Activated CD4-positive, alpha-beta T cell treated with anti-CD3 and anti-CD28 coated beads for 48 hours (primary cell): ENCODE results near the gene SULT1C4.

Source experiments
- DNase-seq: peaks from one replicate; pipeline ENCODE4 v3.0.0-alpha.2; 2020

SULT1C4 gene

DNA sequence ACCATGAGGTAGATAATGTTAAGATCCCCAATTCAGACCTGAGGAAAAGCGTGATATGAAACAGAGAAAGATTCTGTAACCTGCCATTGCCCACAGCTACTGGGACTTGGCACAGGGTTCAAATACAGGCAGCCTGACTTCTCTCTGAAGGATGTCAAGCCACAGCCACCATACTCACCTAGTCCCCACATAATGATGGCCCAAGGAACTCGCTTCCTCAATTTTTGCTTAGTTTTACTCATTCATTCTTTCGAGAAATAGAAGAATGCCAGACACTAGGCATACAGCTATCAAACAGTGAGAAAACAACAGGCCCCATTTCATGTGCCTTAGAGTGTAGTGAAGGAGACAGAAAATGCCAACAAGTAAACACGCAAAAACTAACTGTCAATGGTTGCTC, 980 bp upstream of the SULT1C4 start:
- no peak for DNase-seq

DNA sequence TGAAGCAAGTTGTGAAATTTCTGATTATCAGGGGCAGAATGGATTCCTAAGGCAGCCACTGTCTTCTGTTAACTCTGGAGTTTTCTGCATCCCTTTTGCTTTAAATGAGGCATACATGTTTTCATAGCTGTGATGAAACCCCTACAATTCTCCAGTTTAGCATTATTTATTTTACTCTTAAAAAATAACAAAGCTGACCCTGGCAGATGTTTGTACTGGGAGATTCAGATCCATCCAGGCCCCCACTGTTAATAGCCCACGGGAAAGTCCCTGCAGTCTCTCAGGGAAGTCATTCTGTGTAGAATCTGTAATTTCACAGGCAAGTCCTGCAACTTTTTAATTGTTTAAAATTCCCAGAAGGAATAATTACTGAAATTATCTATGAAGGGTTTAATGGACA, 353 bp upstream of the SULT1C4 start:
- no peak for DNase-seq

DNA sequence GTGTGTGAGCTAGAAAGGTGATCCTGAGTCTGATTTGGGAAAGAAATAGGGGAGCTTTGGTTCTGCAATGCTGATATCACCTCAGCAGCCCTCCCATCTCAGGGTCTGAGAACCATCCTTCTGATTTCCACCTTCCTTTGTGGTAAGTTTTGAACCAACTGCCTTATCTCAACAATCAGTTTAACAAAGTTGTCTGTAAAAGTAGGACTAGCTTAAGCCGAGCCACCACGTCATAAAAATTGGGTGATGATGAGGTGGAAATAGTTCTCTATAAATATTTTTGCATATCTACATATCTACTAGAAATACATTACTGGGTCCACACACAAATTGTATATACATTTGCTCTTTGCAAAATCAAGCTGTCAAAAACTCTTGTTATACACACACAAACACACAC, 1.1 kb downstream of the SULT1C4 start:
- no peak for DNase-seq

DNA sequence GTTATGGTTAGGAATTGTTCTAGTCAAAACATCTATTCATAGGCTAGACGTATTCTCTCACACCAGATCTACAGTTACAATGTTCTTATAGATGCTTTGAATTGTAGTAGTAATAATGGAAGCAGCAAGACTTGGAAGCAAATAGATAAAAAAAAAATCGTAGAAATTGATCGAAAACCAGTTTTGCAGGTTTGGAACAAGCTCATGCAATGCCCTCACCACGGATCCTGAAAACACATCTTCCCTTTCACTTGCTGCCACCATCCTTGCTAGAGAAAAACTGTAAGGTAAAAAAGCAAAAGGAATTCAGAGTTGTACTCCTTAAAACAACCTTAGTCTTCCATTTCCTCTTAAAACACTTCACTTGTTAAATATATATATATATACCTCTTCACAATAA, 4.4 kb downstream of the SULT1C4 start:
- no peak for DNase-seq

DNA sequence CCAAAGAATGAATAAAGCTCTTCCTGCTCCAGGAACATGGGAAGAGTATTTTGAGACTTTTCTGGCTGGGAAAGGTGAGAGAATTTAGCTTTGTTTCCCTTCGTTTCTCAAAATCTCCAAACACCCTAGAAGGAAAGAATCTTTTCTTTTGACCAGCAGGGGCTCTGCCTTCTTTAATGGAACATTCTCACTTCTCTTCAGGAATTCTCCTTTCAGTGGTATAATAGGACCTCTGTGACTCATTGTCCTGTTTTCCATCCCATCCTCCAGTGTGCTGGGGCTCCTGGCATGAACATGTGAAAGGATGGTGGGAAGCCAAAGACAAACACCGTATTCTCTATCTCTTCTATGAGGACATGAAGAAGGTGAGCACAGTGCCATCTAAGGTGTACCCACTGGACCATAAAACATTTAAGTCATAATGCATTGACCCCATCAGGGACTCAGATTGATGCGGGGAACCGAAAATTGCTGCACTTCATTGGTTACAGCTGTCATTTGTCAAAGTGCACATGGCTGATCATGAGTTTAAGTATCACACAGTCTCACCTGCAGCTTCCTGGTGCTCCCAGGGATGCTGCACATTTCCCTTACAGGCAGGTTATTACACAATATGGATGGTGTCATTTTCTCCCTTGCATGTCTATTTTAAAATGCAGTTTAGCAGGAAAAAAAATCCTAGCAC, 5.5 kb downstream of the SULT1C4 start:
- DNase-seq = no peak

DNA sequence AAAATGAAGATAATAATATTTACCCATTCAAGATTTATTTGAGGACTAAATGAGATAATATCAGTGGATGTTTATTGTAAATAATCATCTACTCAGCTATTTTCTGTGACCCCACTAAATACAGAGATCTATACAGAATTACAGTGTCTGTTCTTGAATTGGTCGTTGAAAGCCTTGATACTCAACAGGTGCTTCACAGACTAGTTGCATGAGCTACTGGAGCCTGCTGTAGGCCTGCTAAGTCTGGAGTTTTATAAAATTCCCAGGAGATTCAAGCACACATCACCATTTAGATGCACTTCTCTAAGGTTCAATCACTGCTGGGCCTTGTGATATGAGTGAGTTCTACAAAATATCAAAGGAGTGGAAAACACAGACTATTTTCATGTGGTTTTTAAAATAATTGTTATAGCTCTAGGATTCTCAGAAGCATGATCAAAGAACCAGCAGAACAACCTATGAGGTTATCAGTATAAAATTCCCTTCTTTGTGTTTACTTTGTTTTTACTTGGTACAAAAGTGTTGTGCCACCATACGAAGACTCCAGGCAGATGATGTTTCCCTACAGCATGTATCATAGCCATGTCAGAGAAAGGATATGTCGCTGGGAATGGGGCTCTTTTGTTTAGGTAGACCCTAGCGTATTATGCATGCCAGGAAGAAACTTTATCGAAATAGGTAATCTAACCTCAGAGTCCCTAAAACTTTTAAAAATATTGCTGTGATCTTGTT, 7.1 kb downstream of the SULT1C4 start:
- DNase-seq = no peak

DNA sequence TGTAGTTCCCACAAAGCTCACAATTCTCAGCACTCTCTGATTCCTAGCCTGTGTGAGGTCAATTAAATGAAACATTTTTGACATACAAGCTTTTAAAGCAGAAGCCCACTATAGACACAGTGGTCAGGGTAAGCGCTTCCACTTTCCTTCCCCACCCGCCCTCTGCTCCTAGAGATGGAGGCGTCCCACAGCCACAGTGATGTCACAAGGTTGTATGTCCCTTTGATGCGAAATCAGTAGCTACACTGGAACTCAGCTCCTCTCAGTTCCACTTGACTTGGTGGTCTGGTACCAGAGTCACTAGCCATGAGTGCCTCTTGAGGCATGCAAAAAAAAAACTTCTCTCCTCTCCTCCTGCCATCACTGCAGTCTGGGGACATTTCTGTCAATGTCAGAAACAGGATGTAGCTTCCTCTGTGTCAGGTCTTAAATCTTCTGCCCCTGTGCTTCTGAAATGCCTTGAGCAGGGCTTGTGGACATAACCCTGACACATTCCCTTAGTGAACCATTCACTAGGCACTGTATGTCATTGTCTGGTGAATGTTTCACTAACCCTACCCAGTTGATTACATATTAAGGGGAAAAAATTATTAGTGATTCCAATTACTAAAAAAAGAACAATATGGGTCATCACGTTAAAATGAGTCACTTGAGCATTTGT, 7.8 kb downstream of the SULT1C4 start:
- DNase-seq = no peak

DNA sequence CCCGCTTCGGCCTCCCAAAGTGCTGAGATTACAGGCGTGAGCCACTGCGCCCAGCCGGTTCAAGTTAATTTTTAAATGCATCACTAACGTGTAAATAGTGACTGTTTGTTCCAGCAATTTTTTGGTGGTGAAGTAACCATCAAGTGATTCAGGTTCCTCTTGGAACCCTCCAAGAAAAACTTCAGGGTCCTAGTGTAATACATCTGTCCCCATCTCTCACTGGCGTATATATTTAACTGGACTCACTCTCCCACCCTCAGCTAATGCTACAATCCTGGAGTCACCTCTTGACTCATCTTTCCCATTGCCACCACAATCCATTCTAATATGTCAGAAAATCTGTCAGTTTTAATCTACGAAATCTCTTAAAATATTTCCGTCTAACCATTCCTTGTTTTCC, 10.3 kb downstream of the SULT1C4 start:
- no peak for DNase-seq

DNA sequence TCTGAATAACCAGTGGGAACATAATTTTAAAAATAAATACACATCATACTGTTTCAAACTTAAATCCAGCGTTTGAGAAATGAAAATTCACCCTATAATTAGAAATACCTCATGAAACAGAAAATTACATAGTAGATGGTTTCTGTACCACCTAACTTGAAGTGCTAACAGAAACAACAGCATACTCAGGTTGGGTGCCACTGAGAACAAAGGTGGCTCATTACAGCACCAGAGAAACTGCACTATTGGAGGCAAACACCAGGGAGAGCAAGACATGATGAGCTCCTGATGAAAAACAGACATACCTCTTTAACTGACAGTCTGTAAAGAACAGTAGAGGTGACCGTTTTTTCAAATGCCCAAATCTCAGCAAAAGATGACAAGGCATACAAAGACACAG, 12.6 kb downstream of the SULT1C4 start:
- DNase-seq = no peak

DNA sequence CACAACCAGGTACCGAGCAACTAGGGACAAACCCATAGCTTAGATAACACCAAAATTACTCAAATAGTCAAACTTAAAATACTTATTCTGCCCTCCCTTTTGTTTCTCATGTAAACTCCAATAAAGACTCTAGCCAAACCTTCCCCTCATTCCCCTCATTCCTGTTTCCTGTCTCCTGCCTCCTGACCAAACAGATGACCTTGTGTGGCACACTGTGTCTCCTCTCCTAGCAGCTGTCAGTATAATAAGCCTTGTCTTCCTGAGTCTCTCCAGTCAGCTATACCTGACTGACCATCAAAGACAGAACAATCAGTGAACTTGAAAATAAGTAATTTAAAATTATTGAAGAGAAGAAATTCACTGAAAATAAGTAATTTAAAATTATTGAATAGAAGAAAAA, 14.3 kb downstream of the SULT1C4 start:
- DNase-seq = no peak

DNA sequence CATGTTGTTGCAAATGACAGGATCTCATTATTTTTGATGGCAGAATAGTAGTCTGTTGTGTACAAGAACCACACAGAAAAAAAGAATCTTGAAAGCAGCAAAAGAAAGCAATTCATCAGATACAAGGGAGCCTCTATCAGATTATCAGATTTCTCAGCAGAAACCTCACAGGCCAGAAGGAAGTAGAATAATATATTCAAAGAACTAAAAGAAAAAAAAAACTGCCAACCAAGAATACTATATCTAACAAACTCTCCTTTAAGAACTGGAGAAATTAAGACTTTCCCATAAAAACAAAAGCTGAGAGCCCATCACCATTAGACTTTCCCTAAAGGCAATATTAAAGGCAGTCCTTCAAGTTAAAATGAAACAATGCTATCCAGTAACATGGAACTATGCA, 15.4 kb downstream of the SULT1C4 start:
- DNase-seq = no peak

DNA sequence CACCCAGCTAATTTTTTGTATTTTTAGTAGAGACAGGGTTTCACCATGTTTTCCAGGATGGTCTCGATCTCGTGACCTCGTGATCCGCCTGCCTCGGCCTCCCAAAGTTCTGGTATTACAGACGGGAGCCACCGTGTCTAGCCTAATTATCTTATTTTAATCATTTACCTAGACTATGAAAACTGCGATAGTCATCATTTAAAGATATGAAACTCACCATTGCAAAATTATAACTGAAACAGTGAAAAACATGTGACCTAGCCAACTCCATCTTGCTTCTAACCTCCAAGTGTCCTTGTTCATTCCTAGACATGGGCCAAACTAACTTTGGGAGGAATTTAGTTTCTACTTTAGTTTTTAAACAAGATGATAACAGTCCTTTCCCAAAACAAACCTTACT, 17.4 kb downstream of the SULT1C4 start:
- no peak for DNase-seq

DNA sequence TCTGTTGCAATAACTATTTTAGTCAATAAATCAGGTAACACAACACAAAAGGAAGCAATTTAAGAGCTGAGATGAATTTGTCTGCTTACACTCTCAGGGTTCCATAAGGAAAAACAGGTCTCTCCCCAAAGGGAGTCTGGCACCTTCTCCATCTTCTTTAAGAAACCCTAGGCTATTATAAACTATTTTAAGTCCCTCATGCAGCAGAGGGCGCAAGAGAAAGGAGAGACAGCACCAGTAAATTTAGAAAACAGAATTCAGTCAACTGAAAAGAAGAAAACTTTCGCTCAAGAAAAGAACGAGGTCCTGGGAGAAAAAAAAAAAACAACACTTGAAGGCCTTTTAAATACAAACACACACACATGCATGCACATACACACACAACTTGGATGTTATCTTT, 19.1 kb downstream of the SULT1C4 start:
- no peak for DNase-seq

DNA sequence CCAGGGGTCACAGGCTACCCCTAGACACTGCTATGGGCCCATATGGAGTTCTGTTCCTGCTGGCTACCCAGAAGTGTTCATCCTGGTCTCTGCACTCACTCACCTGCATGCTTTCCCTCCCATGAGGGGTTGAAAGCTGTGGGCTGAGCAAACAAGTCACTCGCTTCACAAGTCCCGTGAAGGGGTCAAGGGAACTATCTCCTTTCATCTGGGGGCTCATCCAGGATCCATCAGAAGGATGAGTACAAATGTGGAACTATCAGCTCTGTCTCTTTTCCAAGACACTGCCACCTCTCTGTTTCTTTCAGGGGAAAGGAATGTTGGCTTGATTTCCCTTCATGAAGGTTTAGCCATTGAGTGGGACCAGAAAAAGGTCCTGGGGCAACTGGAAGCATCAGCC, 21.7 kb downstream of the SULT1C4 start:
- no peak for DNase-seq

DNA sequence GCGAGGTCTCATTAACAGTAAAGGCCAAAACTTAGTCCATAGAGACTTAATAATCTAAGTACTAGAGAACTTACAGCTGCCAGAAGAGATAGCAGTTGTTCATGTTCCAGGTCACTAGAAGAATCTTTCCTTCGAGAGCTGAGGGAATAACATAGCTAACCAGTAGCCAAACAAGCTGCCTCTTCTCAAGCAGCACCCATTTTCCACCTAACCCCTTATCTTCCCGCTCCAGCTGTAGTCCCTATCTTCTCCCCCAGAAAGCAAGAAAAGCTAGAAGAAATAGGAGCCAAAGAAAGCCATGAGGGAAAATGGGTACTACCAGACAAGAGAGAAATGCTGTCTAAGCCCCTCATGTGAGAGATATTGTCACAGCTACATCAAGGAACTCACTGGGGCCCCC, 24.0 kb downstream of the SULT1C4 start:
- DNase-seq = no peak

DNA sequence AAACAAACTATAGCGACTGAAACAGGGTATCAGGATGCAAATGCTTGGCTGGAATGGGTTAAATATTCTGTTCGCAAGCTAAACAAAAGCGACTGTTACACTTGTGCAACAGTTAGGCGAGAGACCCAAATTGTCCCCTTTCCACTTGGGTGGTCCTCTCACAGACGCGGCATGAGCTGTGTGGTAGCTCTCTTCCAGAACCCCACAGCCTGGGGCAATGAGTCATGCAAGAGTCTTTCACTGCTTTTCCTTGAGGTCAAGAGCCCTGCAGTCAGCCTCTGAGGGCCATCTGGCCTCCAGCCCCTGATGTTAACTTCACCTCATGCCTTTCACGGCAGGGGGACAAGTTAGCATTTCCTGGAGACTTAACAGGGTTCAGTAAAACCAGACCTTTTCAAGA, 25.7 kb downstream of the SULT1C4 start:
- no peak for DNase-seq

DNA sequence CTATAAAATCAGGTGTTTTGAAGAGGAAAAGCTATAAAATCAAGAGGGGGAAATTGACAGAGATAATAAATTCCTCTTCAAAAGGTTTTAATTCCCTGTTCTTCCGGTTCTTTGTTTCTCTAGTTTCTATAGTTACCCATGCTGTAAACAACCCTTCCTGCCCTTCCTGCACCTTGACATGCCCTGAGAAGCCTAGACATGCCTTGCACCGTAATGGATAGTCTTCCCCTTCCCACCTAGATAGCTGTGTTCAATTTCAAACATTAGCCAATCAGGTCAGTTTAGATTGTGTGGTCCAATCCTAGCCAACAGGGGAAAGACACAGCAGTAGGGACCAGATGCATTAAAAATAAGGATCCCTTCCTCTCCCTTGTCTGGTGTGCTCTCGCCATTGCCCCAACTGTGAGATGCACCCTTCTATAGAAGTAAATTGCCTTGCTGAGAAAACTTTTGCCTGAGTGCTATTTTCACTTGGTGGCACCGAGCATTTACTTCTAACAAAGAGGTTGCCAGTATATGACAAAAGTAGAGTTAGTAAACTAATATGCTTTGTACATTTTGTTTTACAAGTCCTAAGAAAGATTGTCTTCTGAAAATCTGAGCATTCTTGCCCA, 27.1 kb downstream of the SULT1C4 start:
- DNase-seq = no peak

DNA sequence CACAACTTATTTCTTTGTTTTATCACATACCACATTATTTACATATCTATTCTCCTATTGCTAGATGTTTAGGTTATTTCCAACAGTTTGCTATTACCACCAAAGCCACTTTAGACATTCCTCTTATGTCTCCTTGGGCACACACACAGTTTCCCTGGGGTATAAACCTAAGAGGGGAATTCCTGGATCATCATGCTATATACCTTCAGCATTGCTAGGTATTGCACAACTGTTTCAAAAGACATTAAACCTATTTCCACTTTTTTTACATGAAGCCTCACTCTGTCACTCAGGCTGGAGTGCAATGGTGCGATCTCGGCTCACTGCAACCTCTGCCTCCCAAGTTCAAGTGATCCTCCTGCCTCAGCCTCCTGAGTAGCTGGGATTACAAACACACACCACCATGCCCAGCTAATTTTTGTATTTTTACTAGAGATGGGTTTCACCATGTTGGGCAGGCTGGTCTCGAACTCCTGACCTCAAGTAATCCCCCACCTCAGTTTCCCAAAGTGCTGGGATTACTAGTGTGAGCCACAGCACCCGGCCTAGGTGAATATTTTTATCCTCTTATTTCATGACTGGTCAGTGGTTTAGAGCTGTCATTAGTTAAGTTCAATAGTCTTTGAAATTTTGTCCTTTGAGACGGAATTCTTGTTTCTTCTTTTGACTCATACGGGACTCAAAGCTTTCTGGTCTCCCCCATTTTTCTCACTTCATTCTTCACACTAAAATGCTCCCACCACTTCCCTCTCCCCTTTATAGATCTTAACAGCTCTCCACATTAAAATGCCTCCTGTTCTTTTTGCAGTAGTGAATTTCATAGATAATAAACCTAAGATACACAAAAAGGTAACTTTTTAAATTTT, 30.3 kb downstream of the SULT1C4 start:
- no peak for DNase-seq

DNA sequence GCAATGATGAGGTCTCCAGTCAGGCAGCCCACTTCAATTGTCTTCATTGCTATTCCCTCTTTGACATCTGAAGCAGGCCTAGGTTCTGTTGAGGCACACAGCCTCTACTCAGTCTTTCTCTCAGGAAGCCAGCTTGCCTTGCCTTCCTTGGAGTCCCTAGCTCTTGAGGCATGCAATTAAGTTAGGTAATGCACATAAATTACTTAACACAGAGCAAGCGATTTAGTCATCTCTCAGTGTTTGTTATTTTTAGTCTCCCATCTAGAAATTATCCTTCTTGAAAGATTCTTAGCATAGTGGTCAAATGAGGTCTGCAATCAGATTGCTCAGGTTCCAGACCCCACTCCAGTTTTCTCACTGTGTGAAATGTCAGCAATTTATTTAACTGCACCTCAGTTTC, 32.0 kb downstream of the SULT1C4 start:
- DNase-seq = no peak

DNA sequence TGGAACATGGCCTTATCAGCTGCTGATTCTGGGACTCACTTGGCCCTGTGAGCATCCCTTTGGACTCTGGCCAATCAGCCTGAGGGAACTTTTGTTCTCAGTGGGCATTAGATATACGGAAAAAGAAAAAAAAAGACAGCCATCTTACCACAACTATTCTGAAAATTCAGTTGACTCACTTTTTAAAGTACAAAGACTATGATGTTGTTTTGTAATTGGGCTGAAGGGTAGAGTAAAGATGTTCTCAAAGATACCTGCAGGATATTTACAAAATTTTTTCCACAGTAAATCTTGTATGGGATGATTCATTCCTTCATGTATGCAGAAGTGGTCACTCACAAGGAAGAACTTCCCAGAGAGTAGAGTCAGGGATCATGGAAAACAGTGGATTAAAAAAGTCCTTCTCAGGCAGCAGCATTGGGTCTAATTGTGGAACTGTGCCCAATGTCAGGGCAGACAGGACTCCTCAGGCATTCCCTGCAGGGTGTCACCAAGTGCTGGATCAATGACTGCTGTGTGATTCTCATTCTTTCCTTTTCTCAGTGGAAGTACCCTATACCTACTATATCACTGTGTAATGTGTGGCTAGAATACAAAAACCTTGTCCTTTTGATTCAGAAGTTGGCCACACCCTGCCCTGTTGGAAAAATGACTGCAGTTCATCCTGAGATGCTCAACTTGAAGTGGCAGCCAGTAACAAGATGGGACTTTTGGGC, 35.4 kb downstream of the SULT1C4 start:
- DNase-seq = no peak

DNA sequence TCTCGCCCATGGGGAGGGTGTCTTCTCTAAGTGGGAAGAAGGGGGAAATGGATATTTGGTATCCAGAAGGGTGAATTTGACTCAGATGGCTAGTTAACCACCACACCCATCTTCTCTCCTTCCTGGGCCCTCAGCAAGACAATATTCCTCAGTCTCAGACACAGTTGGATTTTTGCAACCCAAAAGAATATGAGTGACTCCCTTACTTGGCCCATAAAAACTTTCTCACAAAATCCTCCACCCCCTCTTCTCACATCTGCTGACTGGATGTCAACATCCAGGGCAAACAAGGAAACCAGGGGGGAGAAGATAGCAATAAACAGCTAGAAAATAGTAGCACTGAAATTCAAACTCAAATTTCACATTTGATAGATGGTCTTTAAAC, 35.9 kb downstream of the SULT1C4 start:
- DNase-seq = no peak

DNA sequence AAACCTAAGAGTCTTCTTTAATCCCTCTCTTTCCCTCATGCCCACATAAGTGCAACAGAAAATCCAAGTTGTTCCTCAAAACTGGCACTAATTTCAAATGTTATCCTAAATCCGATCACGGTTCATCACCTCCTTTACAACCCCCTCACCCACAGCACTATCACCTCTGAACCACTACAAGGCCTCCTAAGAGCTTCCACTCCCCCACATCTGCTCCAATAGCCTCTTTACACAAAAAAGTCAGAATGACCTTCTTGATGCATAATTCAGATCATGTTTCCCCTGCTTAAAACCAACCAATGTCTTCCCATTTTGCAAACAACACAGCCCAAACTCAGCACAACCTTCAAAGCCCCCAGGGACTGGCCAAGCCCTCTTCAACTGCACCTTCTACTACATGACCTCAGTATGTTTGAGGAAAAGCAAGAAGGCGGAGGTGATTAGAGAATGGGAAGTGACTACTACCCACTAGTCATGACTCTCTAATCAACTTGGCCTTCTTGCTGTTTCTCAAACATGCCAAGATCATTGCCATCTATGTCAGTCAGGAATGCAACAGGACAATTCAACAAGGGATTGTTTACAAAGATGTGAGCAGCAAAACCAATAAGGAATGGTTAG, 36.6 kb downstream of the SULT1C4 start:
- DNase-seq = no peak
